Tongue (tissue), 2 donors: ENCODE measurements around the gene C5orf15. TPM values are rescaled to one million over a fixed set of nuclear protein-coding genes. Genes with fewer than 3 reads are reported as not detected.
A peak's percentile ranks its signal among the peaks of the same experiment; 100 is the strongest.

ENCODE experiments used
- DNase-seq: peaks from one replicate; pipeline ENCODE4 v3.0.0-alpha.2; 2015
- total RNA-seq: library from RNA; depleted of rRNA; stranded (reverse); fragments of >200 nt; gene quantifications from one replicate; pipeline ENCODE4 v1.2.3, GENCODE V29; 2014

C5orf15 gene
- 80.0 TPM for total RNA-seq

- peak; percentile 99 for DNase-seq
These were observed at the start of gene C5orf15 for GRCh38 chr5:133968204-133968980. C5orf15 (minus strand) TSS chr5:133968625; CDS start chr5:133968584, 41 bp downstream.

- no peak for DNase-seq
These were observed 39.9 kb upstream of the C5orf15 start for GRCh38 chr5:134008266-134008749.

GRCh38 chr5:134007581-134008265 is 39.3 kb upstream of the C5orf15 start:
- DNase-seq, result no peak

- no peak for DNase-seq
These were observed 37.7 kb upstream of the C5orf15 start for GRCh38 chr5:134006115-134006514.

GRCh38 chr5:134005417-134006061 is 37.1 kb upstream of the C5orf15 start:
- peak; percentile 53 for DNase-seq

GRCh38 chr5:134004626-134005416 is 36.4 kb upstream of the C5orf15 start, which contains the start of gene VDAC1:
VDAC1 (minus strand) TSS chr5:134004975; CDS start chr5:133993012, 11,963 bp downstream.
- DNase-seq, result peak; percentile 93

- peak; percentile 55 for DNase-seq
These were observed 35.6 kb upstream of the C5orf15 start for GRCh38 chr5:134003817-134004625.

GRCh38 chr5:134003064-134003816 is 34.8 kb upstream of the C5orf15 start:
- DNase-seq, result no peak

GRCh38 chr5:134001938-134002731 is 33.7 kb upstream of the C5orf15 start:
- DNase-seq, result no peak

- DNase-seq, result no peak
These were observed 32.5 kb upstream of the C5orf15 start for GRCh38 chr5:134000696-134001453.

- DNase-seq, result peak; percentile 91
These were observed 31.7 kb upstream of the C5orf15 start for GRCh38 chr5:134000091-134000511.

GRCh38 chr5:133998807-133999206 is 30.4 kb upstream of the C5orf15 start:
- DNase-seq, result no peak

GRCh38 chr5:133998042-133998441 is 29.6 kb upstream of the C5orf15 start:
- peak; percentile 83 for DNase-seq

GRCh38 chr5:133996683-133997252 is 28.3 kb upstream of the C5orf15 start:
- no peak for DNase-seq

GRCh38 chr5:133995883-133996563 is 27.6 kb upstream of the C5orf15 start:
- DNase-seq, result no peak

GRCh38 chr5:133995341-133995740 is 26.9 kb upstream of the C5orf15 start:
- peak; percentile 61 for DNase-seq

GRCh38 chr5:133994990-133995333 is 26.5 kb upstream of the C5orf15 start:
- peak; percentile 44 for DNase-seq
